Activated CD8-positive, alpha-beta memory T cell treated with anti-CD3 and anti-CD28 coated beads, Interleukin-2, amount 50 U/mL, for 1 hour (primary cell): ENCODE measurements around the gene CYFIP1.

ENCODE experiments used
- DNase-seq: peaks from one replicate; pipeline ENCODE4 v3.0.0-alpha.2; 2020; ENCODE audit errors: extremely low read depth

Gene CYFIP1

DNA sequence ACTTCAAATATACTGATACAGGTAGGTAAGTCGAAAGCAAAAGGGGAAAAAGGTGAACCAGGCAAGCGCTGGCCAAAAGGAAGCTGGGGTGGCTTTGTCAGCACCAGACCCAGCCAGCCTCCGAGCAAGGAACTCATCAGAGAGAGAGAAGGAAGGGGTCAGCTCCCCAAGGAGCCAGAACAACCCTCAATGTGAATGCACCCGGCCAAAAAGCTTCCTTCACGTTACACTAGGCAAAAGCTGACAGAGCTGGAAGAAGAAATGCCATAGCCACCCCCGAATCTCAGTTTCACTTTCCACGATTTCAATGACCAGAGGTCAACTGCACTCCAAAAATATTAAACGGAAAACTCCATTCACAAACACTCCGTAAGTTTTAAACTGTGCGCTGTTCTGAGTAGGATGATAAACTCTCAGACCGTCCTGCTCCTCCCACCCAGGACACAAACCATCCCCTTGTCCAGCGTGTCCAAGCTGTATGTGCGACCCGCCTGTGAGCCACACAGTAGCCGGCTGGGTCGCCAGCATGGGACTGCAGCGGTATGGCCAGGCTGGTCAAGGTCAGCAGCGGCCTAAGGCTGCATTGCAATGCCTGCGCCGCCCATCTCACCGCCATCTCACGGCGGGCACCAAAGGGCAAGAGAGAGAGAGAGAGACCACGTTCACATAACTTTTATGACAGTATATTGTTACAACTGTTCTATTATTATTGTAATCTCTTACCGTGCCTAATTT, 29.7 kb downstream of the CYFIP1 start:
- DNase-seq = no peak

DNA sequence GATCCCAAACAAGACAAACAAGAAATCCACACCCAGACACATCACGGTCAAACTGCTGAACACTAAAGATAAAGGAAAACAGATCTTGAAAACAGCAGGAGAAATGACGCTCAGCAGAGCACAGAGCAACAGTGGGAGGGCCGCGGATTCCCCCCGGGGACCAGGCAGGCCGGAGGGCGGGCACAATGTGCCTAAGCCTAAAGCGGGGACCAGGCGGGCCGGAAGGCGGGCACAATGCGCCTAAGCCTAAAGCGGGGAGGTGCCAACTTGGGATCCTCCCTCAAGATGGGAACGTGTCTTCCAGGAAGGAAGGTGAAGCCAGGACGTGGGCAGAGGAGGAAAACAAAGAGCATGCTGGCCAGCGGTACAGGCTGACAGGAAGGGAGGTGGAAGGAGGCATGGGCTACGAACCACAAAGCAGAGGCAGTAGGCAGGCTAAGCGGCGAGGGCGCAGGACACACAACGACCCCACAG, 31.1 kb downstream of the CYFIP1 start:
- no peak for DNase-seq

DNA sequence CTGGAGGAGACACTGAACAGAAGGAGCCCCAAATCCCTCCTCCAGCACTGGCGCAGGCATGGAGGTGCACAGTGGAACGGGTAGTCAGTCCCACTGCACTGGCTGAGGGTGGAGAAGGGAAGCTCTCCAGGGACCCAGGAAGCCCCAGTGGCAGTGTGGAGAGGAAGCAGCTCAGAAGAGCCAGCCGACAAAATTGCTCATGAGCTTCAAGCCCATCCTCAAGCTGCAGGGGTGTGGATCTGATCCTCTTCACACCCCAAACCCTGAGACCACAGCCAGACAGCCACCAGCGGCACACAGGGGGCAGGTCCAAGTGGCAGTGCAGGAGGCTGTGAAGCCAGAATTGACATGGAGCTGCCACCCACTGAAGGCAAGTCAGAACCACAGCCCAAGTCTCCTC, 32.1 kb downstream of the CYFIP1 start:
- no peak for DNase-seq

DNA sequence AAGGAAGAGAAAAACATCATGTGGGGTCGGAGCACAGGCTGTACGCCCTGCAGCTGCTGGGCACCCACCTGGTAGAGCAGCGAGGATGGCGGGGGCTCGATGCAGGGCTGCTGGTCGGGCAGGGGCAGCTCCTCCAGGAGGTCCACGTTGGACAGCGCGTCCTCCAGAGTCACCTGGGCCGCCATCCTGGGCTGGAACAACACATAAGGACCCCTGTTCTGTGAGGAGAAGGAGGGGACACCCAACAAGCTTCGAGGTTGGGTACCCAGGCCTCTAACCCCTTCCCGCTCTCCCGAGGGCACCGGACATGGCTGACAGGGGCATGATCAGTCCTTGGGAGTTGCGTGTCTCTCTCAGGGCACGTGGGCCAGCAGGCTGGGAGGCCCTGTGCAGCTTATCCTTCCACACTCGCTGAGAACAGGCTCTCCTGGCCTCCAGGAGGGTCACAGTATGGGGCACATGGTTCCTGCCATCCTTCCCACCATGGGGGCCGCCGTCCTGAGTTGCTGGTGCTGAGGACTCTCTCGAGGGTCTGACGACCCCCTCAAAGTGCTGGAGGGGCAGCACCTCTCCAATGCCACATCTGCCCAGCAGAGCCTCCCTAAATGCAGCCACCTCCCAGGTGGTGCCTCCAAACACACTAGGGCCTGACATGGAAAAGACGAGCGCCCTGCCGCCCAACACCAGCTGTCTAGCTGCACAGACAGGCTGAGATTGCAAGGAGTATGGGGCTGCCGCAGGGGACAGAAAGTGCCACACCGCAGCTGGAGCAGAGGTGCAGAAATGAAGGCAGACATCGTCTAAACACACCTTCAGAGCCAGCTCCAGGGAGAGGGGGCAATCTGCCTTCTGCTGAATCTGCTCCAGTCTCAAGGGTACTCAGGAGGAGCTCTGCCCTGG, 32.8 kb downstream of the CYFIP1 start:
- no peak for DNase-seq

DNA sequence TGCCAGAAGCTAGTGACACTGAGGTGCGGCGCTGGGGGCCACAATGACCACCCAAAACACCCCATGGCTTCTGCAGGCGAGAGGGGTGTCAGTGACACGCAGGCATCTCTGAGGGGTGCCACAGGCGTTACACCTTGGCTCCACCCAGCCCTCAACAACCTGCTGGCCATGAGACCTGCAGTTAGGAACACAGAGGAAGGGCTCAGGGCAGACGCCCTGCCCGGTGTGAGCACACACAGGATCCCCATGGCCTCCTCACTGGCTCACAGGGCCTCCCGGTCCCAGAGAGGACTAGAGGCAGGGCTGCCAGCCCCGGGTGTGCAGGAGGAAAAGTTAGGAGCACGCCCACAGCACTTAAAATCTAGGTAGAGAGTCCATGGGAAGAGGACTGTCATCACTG, 35.1 kb downstream of the CYFIP1 start:
- no peak for DNase-seq

DNA sequence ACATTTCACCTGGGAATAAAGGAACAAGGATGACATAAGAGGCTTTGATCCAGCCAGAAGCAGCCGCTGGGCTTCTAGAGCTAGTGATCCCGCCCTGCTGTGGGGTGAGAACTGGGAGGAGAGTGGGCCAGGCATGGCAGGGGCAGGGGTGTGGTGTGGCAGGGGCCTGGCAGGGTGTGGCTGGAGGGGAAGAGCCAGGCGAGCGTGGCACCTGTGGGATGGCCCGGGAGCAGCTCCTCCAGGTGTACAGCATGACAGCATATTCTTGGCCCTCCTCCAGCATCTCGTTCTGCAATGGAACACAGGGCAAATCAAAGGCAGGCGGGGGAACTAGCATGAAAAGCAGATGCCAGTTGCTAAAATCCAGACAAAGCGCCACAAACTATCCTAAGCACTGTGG, 35.5 kb downstream of the CYFIP1 start:
- no peak for DNase-seq

DNA sequence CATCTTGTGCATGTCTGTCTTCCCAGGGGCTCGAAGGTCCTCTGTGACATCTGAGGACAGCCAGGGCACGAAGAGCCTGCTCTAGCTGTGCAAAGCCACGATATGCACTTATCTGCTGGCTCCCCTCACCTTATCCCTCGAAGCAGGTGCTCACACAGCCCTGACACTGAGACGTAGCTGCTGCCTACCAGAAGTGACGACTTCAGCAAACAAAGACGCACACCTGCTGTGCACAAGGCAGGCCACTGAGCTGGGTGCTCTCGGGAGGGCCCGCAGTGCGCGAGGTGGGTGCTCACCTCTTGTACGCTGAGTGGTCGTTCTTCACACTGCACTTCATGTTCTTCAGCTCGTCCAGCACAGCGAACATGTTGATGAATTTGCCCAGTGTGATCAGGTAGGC, 37.3 kb downstream of the CYFIP1 start:
- DNase-seq = no peak

DNA sequence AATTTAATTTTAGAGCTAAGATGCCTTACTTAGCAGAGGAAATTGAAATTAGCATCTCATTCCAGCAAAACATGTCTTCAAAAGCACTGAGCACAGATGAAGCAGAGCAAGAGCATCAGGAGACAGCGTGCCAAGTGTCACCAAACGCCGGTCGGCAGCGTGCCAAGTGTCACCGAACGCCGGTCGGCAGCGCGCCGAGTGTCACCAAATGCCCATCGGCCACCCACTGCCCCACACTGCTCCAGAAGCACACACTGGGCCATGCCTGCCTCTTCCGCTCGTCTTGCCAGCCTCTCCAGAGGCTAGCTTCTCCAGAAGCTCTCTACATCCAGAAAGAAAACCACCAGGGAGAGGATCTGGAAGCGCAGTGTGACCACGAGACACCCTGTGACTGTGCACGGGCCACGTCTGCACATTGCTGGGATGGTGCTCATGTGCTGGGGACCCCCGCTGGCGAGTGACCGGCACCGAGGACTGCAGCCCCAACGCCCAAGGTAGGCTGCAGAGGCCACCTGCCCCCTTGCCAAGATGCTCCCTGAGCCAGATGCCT, 37.8 kb downstream of the CYFIP1 start:
- no peak for DNase-seq

DNA sequence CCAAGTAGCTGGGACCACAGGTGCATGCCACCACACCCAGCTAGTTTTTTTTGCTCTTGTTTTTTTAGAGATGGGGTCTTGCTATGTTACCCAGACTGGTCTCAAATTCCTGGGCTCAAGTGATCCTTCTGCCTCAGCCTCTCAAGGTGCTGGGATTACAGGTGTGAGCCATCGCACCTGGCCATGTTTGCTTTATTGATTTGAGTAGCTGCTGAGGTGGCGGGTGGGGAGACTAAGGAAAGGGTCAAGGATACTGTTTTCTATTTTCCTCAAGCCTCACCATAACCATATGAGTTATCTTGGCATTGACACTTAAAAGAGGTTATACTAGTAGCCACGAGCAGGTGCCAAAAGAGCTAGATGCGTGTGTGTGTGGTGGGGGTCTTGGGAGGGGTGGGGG, 39.0 kb downstream of the CYFIP1 start:
- DNase-seq = no peak

DNA sequence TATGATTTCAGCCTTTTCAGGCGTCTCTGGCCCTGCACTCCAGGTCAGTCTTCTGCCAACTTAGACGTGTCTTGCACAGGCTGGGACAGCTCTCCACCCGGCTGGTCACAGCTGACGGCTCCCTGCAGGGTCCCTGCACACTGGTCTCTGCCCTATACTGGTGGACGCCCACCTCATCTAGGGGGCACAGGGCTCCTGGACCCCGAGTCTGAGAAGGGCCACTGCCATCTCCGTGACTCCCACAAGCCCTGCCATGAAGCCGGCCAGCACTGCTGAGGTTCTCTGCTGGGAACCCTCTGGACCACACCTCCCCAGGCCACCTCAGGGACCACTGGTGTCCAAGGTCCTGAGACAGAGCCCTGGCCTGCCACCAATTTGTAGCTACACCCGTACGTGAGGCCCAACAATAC, 40.5 kb downstream of the CYFIP1 start:
- DNase-seq = no peak

DNA sequence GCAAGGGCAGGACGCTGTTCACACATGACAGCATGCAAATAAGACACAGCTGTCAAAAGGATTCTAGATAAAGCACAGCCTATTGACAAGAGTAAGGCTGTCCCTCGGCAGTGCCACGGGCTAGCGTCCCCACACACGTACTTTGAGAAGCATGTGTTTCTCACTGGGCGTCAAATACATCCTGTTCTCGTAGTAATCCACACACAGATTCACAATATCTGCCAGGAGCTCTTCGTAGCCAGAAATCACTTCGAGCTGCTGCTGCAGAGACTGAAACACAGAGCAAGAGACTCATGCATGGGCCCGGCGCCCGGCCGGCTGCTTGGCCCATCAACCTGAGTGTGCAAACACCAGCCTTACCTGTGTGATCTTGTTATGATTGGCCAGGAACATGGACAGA, 41.1 kb downstream of the CYFIP1 start:
- no peak for DNase-seq

DNA sequence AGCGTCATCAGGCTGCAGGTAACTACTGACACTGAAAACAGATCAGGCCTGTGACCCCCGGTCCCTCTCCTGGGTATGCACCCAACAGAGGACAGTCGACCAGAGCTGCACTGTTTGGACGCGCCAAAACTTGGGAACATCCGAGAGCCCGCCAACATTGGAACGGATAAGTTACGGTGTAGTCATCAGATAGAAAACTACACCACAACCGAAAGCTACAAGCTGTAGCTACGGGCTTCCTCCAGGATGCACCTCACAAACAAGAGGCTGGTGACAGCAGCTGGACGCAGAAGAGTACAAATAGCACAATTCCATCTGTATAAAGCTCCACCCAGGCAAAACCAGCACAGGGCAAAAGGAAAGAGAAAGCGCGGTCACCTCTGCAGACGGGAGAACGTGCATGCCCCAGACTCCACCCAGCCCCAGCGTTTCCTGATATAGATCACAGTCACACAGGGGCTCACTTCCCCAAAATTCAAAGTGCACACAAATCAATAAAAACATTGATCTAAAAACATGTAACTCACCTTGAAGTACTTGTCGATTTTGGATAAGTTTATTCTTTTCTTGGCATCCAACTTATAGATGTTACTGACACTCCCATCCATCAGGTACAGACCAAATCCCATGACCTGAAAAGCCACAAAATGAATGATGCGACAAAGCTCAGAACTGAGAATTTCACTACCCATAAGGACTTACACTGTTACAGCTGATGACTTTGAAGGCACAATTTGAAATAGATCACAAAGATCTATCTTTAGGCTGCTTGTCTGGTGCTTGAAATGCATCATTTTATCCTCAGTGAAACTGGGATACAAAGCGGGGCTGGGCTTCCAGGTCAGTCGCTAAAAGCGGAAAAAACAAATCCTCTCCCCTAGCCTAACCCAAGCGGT, 43.3 kb downstream of the CYFIP1 start:
- no peak for DNase-seq

DNA sequence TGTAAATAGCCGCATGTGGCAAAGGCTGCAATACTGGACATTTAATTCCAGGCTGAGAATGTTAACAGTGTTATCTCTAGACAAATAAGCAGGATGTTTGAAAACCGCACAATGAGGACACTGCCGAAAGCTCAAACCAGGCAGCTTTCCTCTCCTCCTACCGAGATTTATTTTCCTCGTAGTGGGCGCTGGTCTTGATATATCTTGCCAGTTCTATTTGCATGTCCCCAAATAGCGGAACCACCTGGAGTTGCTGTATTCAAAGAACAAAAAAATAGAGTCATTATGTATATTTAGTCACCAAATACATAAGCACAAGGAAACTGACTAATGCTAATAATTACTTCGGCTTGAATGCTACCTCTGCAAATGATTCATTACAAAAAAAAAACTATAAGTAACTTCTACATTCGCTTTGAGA, 46.5 kb downstream of the CYFIP1 start:
- no peak for DNase-seq

DNA sequence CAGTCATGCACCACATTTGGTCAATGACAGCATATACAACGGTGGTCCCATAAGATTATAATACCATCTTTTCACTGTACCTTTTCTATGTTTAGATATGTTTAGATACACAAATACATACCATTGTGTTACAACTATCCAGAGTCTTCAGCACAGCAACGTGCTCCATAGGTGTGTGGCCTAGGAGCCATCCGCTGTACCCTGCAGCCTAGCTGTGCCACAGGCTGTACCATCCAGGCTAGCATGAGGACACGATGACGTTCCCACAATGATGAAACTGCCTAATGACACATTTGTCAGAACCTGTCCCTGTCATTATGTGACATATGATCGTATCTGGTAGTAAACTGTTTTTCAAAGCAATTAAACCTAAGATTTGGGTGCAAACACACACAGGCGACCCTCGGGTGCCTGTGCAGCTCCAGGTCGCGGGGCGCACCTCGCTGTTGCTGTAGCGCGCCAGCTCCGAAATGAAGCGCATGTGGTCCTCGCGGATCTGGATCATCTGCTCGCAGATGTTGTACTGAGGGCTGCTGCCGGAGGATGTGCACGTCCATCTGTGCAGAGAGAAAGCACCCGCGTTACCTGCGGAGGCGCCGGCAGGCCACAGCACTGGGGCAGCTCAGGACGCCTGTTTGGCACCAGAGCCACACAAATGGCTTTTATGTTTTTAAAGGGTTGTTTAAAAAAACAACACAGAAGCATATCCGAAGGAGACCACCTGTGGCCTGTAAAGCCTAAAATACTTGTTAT, 48.2 kb downstream of the CYFIP1 start:
- no peak for DNase-seq

DNA sequence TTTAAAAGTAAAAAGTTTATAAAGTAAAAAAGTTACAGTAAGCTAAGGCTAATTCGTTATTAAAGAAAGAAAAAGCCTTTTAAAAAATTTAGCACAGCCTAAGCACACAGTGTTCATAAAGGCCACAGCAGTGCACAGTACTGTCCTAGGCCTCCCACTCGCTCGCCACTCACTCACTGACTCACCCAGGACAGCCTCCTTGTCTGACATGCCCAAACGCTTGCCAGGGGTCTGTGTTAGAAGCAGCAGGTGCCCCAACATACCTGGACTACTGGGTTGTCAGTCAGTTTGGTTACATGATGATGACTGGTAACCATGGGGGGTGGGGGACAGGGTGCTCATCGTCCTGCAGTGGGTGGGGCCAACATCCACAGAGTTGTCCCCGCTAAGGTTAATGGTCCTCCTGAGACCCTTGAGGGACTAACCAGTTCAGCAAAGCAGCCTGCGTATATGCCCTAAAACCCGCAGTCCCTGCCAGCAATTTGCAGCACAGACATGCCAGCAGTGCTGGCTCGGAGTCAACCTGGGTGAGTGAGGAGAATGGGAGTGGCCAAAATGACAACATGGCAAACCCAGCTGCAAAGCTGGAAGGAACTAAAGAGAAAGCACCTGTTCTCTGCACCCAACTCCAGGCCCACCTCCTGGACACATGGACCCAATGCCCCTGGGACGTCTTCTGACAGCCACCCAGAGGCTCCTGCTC, 49.2 kb downstream of the CYFIP1 start:
- no peak for DNase-seq

DNA sequence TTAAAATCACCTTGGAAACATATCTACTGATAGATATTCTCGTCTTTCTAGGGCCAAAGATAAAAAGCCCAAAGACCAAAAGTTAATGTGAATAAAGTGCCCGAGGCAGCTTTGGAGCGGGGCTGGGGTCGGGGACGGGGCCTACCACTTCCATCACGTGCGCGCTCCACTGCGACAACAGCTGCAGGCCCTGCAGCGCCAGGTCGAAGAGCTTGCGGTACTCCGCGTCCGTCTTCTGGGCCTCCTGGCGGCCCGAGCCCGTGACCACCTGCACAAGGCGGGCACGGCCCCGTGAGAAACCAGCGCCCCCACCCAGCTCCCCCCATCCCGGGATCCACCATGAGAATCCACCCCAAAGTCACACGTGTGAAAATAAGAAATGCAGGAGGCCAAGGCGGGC, 52.4 kb downstream of the CYFIP1 start:
- DNase-seq = no peak

DNA sequence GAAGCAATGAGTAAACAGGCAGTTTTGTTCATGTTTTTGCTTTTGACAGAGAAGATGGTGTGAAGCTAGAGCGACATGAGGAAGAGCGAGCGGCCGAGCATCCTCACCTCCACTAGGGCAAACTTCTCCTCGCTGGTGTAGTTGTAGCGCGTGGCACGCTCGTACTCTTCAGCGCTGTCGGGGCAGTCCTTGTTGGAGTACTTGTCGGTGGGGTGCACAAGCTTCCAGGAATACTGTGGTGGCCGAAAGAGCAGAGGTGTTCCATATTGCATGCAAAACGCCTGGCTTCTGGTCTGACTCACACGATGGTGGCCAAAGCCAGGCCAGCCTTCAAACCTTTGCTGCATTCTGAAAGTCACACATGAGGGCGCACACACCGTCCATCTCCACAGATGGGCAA, 54.3 kb downstream of the CYFIP1 start:
- no peak for DNase-seq

DNA sequence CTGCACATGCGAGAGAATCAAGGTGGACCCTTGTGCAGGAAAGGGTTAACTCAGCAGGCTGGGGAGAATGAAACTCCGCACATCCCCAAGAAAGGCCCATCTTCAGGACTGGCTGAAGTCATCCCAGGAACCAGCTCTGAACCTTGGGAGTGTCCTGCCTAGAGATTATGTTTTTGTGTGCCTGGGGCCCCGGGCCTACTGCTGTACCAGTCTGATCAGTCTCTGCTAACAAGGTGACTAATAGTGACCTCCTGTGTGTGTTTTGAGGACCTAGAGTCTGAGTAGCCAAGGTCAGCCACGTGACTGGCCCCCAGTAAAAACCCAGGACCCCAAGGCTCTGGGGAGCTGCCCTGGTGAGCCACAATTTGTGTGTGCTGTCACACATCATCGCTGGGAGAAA, 58.2 kb downstream of the CYFIP1 start:
- no peak for DNase-seq

DNA sequence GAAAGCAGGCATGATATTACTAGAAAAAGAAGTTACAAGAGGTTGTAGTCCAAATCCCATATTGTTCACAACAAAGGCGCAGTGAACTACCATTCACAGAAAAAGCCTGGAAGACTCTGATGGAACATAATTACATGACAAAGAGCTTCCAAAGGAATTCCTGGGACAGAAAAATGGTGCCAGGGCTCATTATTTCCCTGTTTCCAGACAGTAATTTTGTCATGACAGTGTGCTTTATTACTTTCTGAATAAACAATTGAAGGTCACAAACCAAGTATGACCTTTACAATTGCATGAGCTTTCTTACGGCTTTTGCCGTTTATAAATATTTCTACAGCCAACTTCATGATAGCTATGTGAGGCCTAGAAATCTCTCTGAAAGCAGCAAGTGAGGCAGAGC, 61.0 kb downstream of the CYFIP1 start:
- no peak for DNase-seq

DNA sequence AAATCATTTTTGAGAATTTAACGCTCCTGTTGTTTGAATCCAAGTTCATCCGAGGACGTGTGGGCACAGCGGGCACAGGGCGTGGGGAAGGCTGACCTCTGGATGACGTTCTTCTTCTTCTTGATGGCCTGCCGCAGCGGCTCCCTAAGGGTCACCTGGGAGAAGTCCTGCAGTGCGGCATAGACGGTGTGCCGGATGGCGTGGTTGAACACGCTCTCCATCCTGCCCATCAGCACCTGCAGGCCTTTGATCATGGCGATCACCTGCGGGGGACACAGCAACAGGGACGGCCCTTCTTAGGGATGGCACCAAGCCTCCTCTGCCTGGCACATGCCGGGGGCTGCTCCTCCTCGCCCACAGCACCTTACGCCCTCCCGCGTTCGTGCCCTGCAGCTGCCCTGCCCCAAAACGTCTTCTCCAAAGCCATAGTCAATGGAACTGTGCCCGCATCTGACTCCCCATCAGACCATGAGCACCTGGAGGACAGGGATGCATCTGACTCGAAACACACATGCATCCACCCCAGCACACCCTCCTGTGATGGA, 61.5 kb downstream of the CYFIP1 start:
- DNase-seq = no peak
